K562 (cell line): ENCODE results near the gene LYAR. TPM values are rescaled to one million over a fixed set of nuclear protein-coding genes. Genes with fewer than 3 reads are reported as not detected.
A peak's percentile ranks its signal among the peaks of the same experiment; 100 is the strongest.

Experiments used
- ARID2 ChIP-seq: fragments of 450-650 bp; IDR thresholded peaks from 2 replicates; pipeline ENCODE4 v1.6.1; 2017; ENCODE audit warnings: antibody characterized with exemption, mild to moderate bottlenecking
- ASH1L ChIP-seq: fragments of 450-650 bp; IDR thresholded peaks from 2 replicates; pipeline ENCODE4 v1.6.1; 2018; ENCODE audit warnings: borderline replicate concordance, mild to moderate bottlenecking, low read depth; ENCODE audit not compliant: partially characterized antibody
- BCLAF1 ChIP-seq, 2 experiments: fragments of 450-650 bp in 1 of 2; IDR thresholded peaks; 2 replicates each; pipeline ENCODE4 v1.6.1; 2011 to 2017; ENCODE audit warnings: low read depth in 2 of 2, antibody characterized with exemption in 1 of 2, borderline replicate concordance in 1 of 2, low read length in 1 of 2, mild to moderate bottlenecking in 1 of 2, mixed read lengths in 1 of 2; ENCODE audit not compliant: control insufficient read depth in 1 of 2
- ELF2 ChIP-seq: fragments of 250-450 bp; sonication (Bioruptor Pico); IDR thresholded peaks from 2 replicates; pipeline ENCODE4 v1.5.0; 2021; ENCODE audit warnings: mild to moderate bottlenecking
- GABPB1 ChIP-seq: sonication (generic); formaldehyde crosslinking; IDR thresholded peaks from 2 replicates; pipeline ENCODE4 v1.8.0; 2022; ENCODE audit warnings: mild to moderate bottlenecking, missing genetic modification reagents
- KLF16 ChIP-seq: IDR thresholded peaks from 2 replicates; pipeline ENCODE4 v1.6.1; 2016; ENCODE audit warnings: antibody characterized with exemption
- MBD1 ChIP-seq: fragments of 250-450 bp; sonication (Bioruptor Pico); IDR thresholded peaks from 2 replicates; pipeline ENCODE4 v1.8.0; 2022; ENCODE audit warnings: inconsistent platforms
- PML ChIP-seq: IDR thresholded peaks from 2 replicates; pipeline ENCODE4 v1.6.1; 2012; ENCODE audit warnings: low read length, inconsistent platforms
- SAP30 ChIP-seq: fragments of 200-600 bp; sonication (generic); IDR thresholded peaks from 2 replicates; pipeline ENCODE4 v1.6.1; 2012; ENCODE audit warnings: borderline replicate concordance, low read depth, mild to moderate bottlenecking, moderate library complexity, low read length, control low read depth, inconsistent platforms; ENCODE audit not compliant: insufficient read depth, poor library complexity, severe bottlenecking
- SNRNP70 ChIP-seq: fragments of 200-400 bp; formaldehyde crosslinking; optimal IDR thresholded peaks from 2 replicates; pipeline ENCODE3; 2017; ENCODE audit warnings: low read depth, low read length
- THAP7 ChIP-seq: fragments of 250-450 bp; sonication (Bioruptor Pico); IDR thresholded peaks from 2 replicates; pipeline ENCODE4 v1.5.0; 2021
- ZNF311 ChIP-seq: fragments of 250-450 bp; sonication (Bioruptor Pico); IDR thresholded peaks from 2 replicates; pipeline ENCODE4 v1.4.0; 2020; ENCODE audit warnings: mild to moderate bottlenecking, moderate library complexity
- polyA plus RNA-seq, 8 experiments: library from polyadenylated mRNA; depleted of rRNA in 4 of 8; stranded (reverse) in 5 of 8; unstranded in 3 of 8; fragments of >200 nt; fragmentation: Nextera tagmentation in 2 of 8; fragmentation: Illumina TruSeq in 1 of 8; extraction: Ambion mirVana in 2 of 8; extraction: Trizol in 1 of 8; gene quantifications; 2 replicates each; pipeline versions ENCODE4 v1.2.1 to v1.2.3, GENCODE V29; 2011 to 2014; ENCODE audit warnings: inconsistent platforms in 1 of 8, missing spikeins in 1 of 8
- total RNA-seq, 7 experiments: library from RNA; depleted of rRNA in 6 of 7; stranded (reverse); fragments of >200 nt in 6 of 7; fragmentation: Illumina TruSeq in 2 of 7; extraction: Trizol in 2 of 7; gene quantifications; 2 replicates each; pipeline versions ENCODE4 v1.2.1 to v1.2.3, GENCODE V29; 2011 to 2021; ENCODE audit warnings: low replicate concordance in 1 of 7

The LYAR gene
- total and polyA plus RNA-seq, 9 of the 15 experiments (the other 6 are each of a cell fraction or from before 2014, with no cell fraction given): 28.3 to 172 (median 127) TPM

GRCh38 chr4:4289941-4290850 is at the start of gene LYAR, which contains the start of gene ZBTB49 (continued):
- TF ChIP-seq ASH1L: no peak
- peak; percentile 91 for TF ChIP-seq GABPB1
- TF ChIP-seq BCLAF1 (IDR thresholded peaks at IDR 0.05; ENCODE audit: borderline replicate concordance in 1 of 2, control insufficient read depth in 1 of 2, low read depth in 2 of 2, low read length in 1 of 2): no peak
- no peak for TF ChIP-seq THAP7 (CRISPR knock-in tag)
- no peak for TF ChIP-seq ZNF311 (CRISPR knock-in tag)
- TF ChIP-seq PML: peak; percentile 39; the same call in 1 of the 2 replicates
- TF ChIP-seq KLF16: no peak
- no peak; the same call in none of the 2 replicates for TF ChIP-seq ELF2
- no peak for TF ChIP-seq SNRNP70
- peak; percentile 82 for TF ChIP-seq SAP30
- TF ChIP-seq MBD1 (CRISPR knock-in tag): no peak
- TF ChIP-seq ARID2: no peak
